Adrenal gland (tissue), 12 donors: ENCODE data around the gene SENP8. TPM values are rescaled to one million over a fixed set of nuclear protein-coding genes. Genes with fewer than 3 reads are reported as not detected.
A peak's percentile ranks its signal among the peaks of the same experiment; 100 is the strongest.

Experiments used
- DNase-seq, 7 donors: peaks; one replicate each; pipeline ENCODE4 v3.0.0-alpha.2; 2019 to 2020
- H3K27ac ChIP-seq, 5 donors: fragments of 200-600 bp; sonication (generic) in 4 of 5; 1 replicate in 3 of 5; 2 replicates in 2 of 5; pipeline versions ENCODE4 v1.5.1 to v1.8.0; 2016 to 2020; ENCODE audit warnings: mild to moderate bottlenecking in 1 of 5
- H3K27me3 ChIP-seq: fragments of 200-600 bp; 2 replicates; pipeline ENCODE4 v1.8.0; 2021
- H3K36me3 ChIP-seq, 2 donors: fragments of 200-600 bp; replicated peaks in 1 of 2; 1 replicate in 1 of 2; 2 replicates in 1 of 2; pipeline versions ENCODE4 v1.5.1 to v1.8.0; 2018 to 2022
- H3K4me1 ChIP-seq, 2 donors: fragments of 200-600 bp; replicated peaks in 1 of 2; 1 replicate in 1 of 2; 2 replicates in 1 of 2; pipeline versions ENCODE4 v1.5.1 to v1.8.0; 2018 to 2021
- H3K4me3 ChIP-seq, 4 donors: fragments of 200-600 bp; sonication (generic) in 3 of 4; one replicate each; pipeline ENCODE4 v1.5.1; 2016 to 2018
- H3K9me3 ChIP-seq, 3 donors: fragments of 200-600 bp; sonication (generic) in 1 of 3; replicated peaks in 1 of 3; 1 replicate in 2 of 3; 2 replicates in 1 of 3; pipeline versions ENCODE4 v1.5.1 to v1.8.0; 2016 to 2021
- CTCF ChIP-seq, 6 experiments: fragments of 450-650 bp in 4 of 6; fragments of 200-600 bp in 2 of 6; sonication (generic) in 1 of 6; IDR thresholded peaks; 1 replicate in 5 of 6; 2 replicates in 1 of 6; pipeline versions ENCODE4 v1.5.1 to v1.8.0; 2016 to 2021; ENCODE audit warnings: antibody characterized with exemption in 6 of 6, mild to moderate bottlenecking in 2 of 6, moderate library complexity in 1 of 6
- POLR2A ChIP-seq, 2 donors: fragments of 450-650 bp; IDR thresholded peaks; one replicate each; pipeline ENCODE4 v1.6.1; 2017; ENCODE audit warnings: antibody characterized with exemption in 2 of 2, mild to moderate bottlenecking in 2 of 2, moderate library complexity in 1 of 2
- WGBS, 4 donors: extraction: QIAGEN DNeasy Blood & Tissue Kit in 2 of 4; methylation state at CpG; one replicate each; pipeline versions ENCODE4 v1.1.5 to v1.1.7; 2013 to 2017; 5-methylcytosine and 5-hydroxymethylcytosine counted together
- intact Hi-C, 2 donors: fragments of 100-400 bp; cut with DNase I; formaldehyde crosslinking; loops; one replicate each; pipeline versions ENCODE4 v1.14.1 to v1.15.0; 2022 to 2023
- polyA plus RNA-seq, 3 donors: library from polyadenylated mRNA; stranded (reverse); fragments of 200-250 nt in 2 of 3; fragments of 350-450 nt in 1 of 3; fragmentation: Illumina TruSeq in 1 of 3; extraction: RNeasy Lipid Tissue Mini Kit (QIAGEN cat#74804) in 1 of 3; gene quantifications; one replicate each; pipeline ENCODE4 v1.2.3, GENCODE V29; 2013 to 2014
- total RNA-seq, 9 donors: library from RNA; depleted of rRNA in 4 of 9; stranded (reverse); fragments of >200 nt in 4 of 9; fragments of 120-200 nt in 1 of 9; fragmentation: NEBNext Ultra II Directional in 1 of 9; extraction: Animal tissue kit (Norgen Biotek cat#: 25700) in 1 of 9; gene quantifications; one replicate each; pipeline versions ENCODE4 v1.1.0 to v1.2.4, GENCODE V29; 2013 to 2023
- donor health status: healthy with polysubstance abuse.
- donor health status: Bipolar disorder and iron deficiency.
- donor health status: DM: yes; HTN: yes; CAD: no.
- donor health status: DM: no; HTN: no; CAD: no.
- donor health status: DM: no; HTN: no; CAD: no.
- donor health status: DM: yes; HTN: yes; CAD: no.

The SENP8 gene
- total and polyA plus RNA-seq, 12 donors: 0.94 to 6.0 (median 3.5) TPM

GRCh38 chr15:72147418-72147817, 29.2 kb downstream of the SENP8 start:
- intact Hi-C loops: no loop called here
- Histone ChIP-seq H3K27ac (no peak overlapping the region), H3K9me3 (no peaks in the 10 kb centered on the region), H3K4me3 (no peak overlapping the region), H3K4me1 (no peaks in the 10 kb centered on the region), H3K27me3 (no peaks in the 10 kb centered on the region), H3K36me3 (no peaks in the 10 kb centered on the region)
- WGBS, 4 donors: 81 to 92% (median 82%) methylated on average over 2 of the region's 2 CpGs
- TF ChIP-seq CTCF (IDR thresholded peaks at IDR 0.05): no peak
- TF ChIP-seq POLR2A (IDR thresholded peaks at IDR 0.05): no peak
- DNase-seq: no peak

DNA sequence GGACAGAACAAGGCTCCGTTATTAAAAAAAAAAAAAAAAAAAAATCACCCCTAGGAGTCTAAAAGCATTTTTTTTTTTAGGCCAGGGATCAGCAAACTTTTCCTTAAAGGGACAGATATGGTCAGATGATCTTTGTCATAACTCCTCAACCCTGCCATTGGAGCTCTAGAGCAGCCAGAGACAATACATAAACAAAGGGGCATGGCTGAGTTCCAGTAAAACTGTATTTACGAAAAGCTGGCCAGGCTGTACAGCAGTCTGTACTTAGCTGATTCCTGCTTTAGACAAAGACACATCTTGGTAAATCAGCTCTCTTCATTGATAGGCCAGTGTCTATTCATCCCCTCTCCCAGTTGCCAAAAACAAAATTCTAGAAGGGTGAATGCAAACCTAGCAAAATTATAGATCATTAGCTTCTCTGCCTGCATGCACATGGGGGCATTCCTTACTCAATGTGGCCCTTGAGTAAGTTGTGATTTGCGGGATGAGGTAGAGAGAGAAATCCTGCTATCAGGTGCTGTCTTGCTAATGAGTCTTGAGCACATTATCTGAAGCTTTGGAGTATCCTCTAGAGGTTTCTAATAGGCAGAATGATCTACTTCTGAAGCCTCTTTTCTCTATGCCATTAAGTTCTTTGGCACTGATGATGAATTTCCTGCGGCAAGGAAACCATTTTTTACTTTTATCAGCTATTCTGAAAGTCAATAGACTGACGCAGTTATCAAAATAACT, 35.2 kb downstream of the SENP8 start:
- Histone ChIP-seq H3K36me3 (no peaks in the 10 kb centered on the region), H3K27me3 (no peaks in the 10 kb centered on the region), H3K27ac (no peak overlapping the region), H3K4me1 (peaks cover 6 to 7% of the 10 kb centered on the region in 2 donors), H3K4me3 (no peak overlapping the region), H3K9me3 (no peaks in the 10 kb centered on the region)
- no peak for DNase-seq
- intact Hi-C loops: loop anchor here in 1 of 2 donors (10.0 kb wide), 3 partner anchors 349 to 409 kb away; no protein-coding TSS in a partner anchor
- WGBS, 4 donors: 86 to 93% (median 88%) methylated on average over 5 of the region's 5 CpGs
- no peak for TF ChIP-seq CTCF (IDR thresholded peaks at IDR 0.05)
- TF ChIP-seq POLR2A (IDR thresholded peaks at IDR 0.05): no peak

DNA sequence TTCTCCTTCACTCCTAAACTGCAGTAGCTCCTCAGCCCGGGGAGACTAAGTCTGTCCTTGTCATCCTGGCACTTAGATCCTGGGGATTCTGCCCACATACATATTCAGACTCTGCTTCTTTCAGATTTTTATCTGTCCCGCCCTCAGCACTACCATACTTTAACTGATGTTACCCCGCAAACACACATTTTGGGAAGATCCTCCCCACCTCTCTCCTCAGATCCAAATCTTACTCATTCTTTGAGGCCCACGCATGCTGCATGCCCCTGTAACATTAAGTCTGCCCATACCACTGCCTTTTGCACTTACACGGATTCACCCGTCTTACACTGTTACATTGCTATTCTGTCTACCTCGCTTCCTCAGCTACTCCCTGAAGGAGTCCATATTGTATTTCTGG, 36.1 kb downstream of the SENP8 start:
- Histone ChIP-seq H3K27ac (no peak overlapping the region), H3K36me3 (no peaks in the 10 kb centered on the region), H3K4me3 (no peak overlapping the region), H3K27me3 (no peaks in the 10 kb centered on the region), H3K4me1 (peaks cover 6 to 7% of the 10 kb centered on the region in 2 donors), H3K9me3 (no peaks in the 10 kb centered on the region)
- intact Hi-C loops: loop anchor here in 1 of 2 donors (10.0 kb wide), 3 partner anchors 350 to 410 kb away; no protein-coding TSS in a partner anchor
- TF ChIP-seq CTCF (IDR thresholded peaks at IDR 0.05) (no peak), POLR2A (IDR thresholded peaks at IDR 0.05) (no peak)
- no peak for DNase-seq
- WGBS, 4 donors: 95 to 96% (median 95%) methylated on average over 7 of the region's 7 CpGs

DNA sequence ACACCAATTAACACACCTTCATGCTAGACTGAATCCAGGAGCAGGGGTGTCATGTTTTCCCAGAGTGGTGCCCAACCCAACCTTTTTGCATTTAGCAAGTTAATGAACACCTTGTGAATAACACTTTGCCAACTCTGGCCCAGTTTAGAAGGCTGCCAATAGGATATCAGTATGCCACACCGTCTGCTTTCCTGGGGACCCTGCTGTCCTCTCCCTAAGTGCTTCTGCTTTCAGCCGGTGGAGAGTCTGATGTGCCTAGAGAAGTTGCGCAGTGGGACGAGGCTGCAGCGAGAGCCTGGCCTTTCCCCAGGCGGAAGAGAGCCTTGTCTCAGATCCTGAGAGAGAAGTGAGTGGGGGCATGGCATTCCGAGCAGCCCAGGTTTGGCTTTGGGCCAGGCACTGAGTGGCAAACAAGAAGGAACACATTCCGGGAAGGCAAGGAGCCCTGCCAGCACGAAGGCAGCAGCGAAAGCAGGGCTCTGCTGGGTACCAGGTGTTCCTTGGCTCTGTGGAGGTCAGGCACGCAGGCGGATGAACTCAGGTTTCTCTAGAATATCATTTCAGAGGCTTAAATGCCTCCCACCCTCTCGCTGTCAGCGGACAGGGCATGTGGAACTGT, 36.9 kb downstream of the SENP8 start:
- Histone ChIP-seq H3K27me3 (no peaks in the 10 kb centered on the region), H3K36me3 (no peaks in the 10 kb centered on the region), H3K4me1 (peaks cover 6 to 7% of the 10 kb centered on the region in 2 donors), H3K4me3 (peak overlapping the region in 2 of 4 donors; percentile 31 to 72), H3K9me3 (no peaks in the 10 kb centered on the region), H3K27ac (peak overlapping the region in 2 of 5 donors; percentile 24 to 47)
- no peak for TF ChIP-seq POLR2A (IDR thresholded peaks at IDR 0.05)
- TF ChIP-seq CTCF (IDR thresholded peaks at IDR 0.05): no peak
- intact Hi-C loops: loop anchor here in 1 of 2 donors (10.0 kb wide), 3 partner anchors 350 to 410 kb away; no protein-coding TSS in a partner anchor
- peak; percentile 40 to 86 (median 82) for DNase-seq
- WGBS, 4 donors: 18 to 37% (median 22%) methylated on average over 8 to 14 of the region's 14 CpGs
